ENCODE measurements around the gene SDF4. TPM values are rescaled to one million over a fixed set of nuclear protein-coding genes. Genes with fewer than 3 reads are reported as not detected.

SDF4 gene
- total RNA-seq, 2 donors from 2014 or later: 177 to 185 TPM

DNA sequence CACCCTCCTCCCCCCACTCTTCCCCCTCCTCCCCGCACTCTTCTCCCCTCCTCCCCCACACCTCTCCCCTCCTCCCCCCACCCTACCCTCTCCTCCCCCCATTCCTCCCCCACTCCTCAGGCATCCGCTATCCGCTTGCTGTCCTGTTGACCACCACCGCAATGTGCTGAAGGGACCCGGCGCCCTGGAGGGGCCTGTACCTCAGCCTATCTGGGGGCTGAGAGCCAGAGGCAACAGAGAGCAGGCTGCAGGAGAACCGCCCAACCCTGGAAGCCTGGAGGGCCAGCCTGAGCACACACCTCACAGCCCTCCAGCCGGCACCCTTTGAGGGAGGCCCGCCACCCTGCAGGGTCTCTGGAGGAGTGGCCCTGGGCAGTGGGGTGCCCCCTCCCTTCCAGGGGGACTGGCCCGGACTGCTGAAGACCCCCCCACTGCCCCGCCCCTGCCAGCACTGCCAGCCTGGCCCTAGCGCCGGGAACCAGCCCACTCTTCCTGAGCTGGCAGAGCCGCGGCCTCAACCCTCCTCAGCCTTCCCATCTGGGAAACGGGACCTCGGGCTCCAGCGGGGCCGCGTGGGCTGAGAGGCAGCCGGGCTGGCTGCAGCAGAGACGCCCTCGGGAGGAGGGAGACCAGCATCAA is 13.5 kb upstream of the SDF4 start:
- Histone ChIP-seq H3K9me3 (no peaks in the 10 kb centered on the region), H3K4me1 (replicated peaks) (no peaks in the 10 kb centered on the region), H3K4me3 (no peak overlapping the region), H3K27ac (no peak overlapping the region), H3K27me3 (replicated peaks; ENCODE audit: insufficient read depth) (peaks cover 5% of the 10 kb centered on the region), H3K36me3 (no peaks in the 10 kb centered on the region)
- TF ChIP-seq POLR2A (IDR thresholded peaks at IDR 0.05): no peak
- TF ChIP-seq, protein P1, sequence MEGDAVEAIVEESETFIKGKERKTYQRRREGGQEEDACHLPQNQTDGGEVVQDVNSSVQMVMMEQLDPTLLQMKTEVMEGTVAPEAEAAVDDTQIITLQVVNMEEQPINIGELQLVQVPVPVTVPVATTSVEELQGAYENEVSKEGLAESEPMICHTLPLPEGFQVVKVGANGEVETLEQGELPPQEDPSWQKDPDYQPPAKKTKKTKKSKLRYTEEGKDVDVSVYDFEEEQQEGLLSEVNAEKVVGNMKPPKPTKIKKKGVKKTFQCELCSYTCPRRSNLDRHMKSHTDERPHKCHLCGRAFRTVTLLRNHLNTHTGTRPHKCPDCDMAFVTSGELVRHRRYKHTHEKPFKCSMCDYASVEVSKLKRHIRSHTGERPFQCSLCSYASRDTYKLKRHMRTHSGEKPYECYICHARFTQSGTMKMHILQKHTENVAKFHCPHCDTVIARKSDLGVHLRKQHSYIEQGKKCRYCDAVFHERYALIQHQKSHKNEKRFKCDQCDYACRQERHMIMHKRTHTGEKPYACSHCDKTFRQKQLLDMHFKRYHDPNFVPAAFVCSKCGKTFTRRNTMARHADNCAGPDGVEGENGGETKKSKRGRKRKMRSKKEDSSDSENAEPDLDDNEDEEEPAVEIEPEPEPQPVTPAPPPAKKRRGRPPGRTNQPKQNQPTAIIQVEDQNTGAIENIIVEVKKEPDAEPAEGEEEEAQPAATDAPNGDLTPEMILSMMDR (IDR thresholded peaks at IDR 0.05): no peak
- TF ChIP-seq POLR2AphosphoS5 (IDR thresholded peaks at IDR 0.05): no peak
- intact Hi-C loops (cut with DNase I): no loop called here
- DNase-seq (ENCODE audit: low spot score): no peak
- 72% methylated on average over 22 of the region's 23 CpGs for WGBS

DNA sequence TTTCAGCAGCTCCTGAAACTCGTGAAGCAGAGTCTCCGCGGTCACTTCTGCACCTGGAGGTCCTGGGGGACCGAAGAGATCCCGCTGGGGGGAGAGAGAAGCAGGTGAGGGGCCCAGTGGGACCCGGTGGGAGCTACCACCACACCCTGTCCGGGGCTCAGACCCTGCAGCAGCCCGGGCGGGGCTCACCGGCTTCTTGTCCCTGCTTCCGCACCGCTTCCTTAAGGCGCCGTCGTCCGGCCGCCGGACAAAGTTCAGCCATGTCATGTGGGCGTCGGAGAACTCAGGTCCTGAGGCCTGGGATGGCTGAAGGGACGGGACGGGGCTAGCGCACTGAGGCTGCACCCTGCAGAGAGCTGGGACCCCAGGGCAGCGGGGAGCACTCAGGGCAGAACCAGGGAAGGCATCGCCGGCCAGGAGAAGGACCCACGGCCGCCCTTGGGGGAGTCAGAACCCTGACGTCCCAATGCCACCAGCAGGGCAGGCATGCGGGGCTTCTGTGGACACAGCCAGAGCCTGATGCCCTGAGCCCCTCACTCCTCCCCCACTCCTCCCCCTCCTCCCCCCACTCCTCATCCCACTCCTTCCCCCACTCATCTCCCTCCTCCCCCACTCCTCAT is 12.5 kb upstream of the SDF4 start:
- intact Hi-C loops (cut with DNase I): no loop called here
- Histone ChIP-seq H3K27ac (no peak overlapping the region), H3K9me3 (no peaks in the 10 kb centered on the region), H3K27me3 (replicated peaks; ENCODE audit: insufficient read depth) (peaks cover 5% of the 10 kb centered on the region), H3K4me1 (replicated peaks) (no peaks in the 10 kb centered on the region), H3K4me3 (no peak overlapping the region), H3K36me3 (no peaks in the 10 kb centered on the region)
- no peak for DNase-seq (ENCODE audit: low spot score)
- WGBS: 90% methylated on average over 30 of the region's 30 CpGs
- TF ChIP-seq, protein P1 (IDR thresholded peaks at IDR 0.05): no peak
- TF ChIP-seq POLR2A (IDR thresholded peaks at IDR 0.05): no peak
- TF ChIP-seq POLR2AphosphoS5 (IDR thresholded peaks at IDR 0.05): no peak

DNA sequence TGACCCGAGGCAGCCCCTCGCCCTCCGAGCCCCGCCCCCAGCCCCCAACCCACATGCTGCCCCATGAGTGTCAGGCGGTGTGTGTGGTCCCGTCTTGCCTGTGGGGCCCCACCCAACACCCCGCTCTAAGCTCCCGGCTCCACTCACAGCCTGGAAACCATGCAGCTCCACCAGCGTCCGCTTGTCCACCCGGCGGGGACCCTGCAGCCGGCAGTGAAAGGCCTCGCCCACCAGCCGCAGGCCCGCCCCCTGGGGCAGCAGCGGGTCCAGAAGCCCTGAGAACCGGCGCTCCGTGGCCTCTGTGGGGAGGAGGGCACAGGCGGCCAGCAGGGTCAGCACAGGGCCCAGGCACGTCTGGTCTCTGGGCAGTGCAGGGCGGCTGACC is 12.0 kb upstream of the SDF4 start:
- no peak for DNase-seq (ENCODE audit: low spot score)
- 78% methylated on average over 23 of the region's 23 CpGs for WGBS
- Histone ChIP-seq H3K4me1 (replicated peaks) (no peaks in the 10 kb centered on the region), H3K9me3 (no peaks in the 10 kb centered on the region), H3K27me3 (replicated peaks; ENCODE audit: insufficient read depth) (peaks cover 5% of the 10 kb centered on the region), H3K4me3 (no peak overlapping the region), H3K27ac (no peak overlapping the region), H3K36me3 (no peaks in the 10 kb centered on the region)
- TF ChIP-seq POLR2A (IDR thresholded peaks at IDR 0.05) (no peak), POLR2AphosphoS5 (IDR thresholded peaks at IDR 0.05) (no peak)
- TF ChIP-seq, protein P1 (IDR thresholded peaks at IDR 0.05): no peak
- intact Hi-C loops (cut with DNase I): no loop called here

DNA sequence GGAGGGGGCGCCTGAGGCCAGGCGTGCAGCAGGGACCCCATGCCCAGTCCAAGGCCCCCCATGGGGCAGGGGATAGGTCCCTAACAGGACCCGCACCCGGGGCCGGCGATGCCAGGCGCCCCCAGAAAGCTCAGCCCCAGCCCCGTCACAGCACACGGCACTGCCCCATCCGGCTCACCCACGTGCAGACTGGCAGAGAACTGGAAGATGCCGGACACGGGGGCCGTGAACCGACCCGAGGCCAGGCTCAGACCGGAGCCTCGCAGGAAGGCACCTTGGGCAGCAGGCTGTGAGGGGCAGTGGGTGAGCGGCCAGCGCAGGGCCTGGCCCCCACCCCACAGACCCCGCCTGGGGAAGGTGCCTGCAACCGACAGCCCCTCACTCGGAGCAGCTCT is 11.5 kb upstream of the SDF4 start:
- TF ChIP-seq POLR2A (IDR thresholded peaks at IDR 0.05) (no peak), POLR2AphosphoS5 (IDR thresholded peaks at IDR 0.05) (no peak)
- TF ChIP-seq, protein P1 (IDR thresholded peaks at IDR 0.05): no peak
- intact Hi-C loops (cut with DNase I): no loop called here
- H3K4me1 ChIP-seq (replicated peaks): no peaks in the 10 kb centered on the region
- no peaks in the 10 kb centered on the region for H3K36me3 ChIP-seq
- DNase-seq (ENCODE audit: low spot score): no peak
- 97% methylated on average over 18 of the region's 23 CpGs for WGBS
- no peak overlapping the region for H3K4me3 ChIP-seq
- H3K27ac ChIP-seq: no peak overlapping the region
- H3K27me3 ChIP-seq (replicated peaks; ENCODE audit: insufficient read depth): peaks cover 5% of the 10 kb centered on the region
- no peaks in the 10 kb centered on the region for H3K9me3 ChIP-seq
